Caco-2 (cell line): ENCODE data around the gene CPA2. TPM values are rescaled to one million over a fixed set of nuclear protein-coding genes. Genes with fewer than 3 reads are reported as not detected.

Experiments
- BruUV-seq: library from RNA; stranded (reverse); fragments of 400-500 nt; replicated peaks from 2 replicates; lab custom pipeline; 2021; lab: Mats Ljungman, UMichigan
- CTCF ChIA-PET: fragments of 300-600 bp; sonication (Branson Sonifier 250); formaldehyde crosslinking; loops from one replicate; lab custom pipeline; 2022; ENCODE audit warnings: antibody characterized with exemption; lab: Charles Lee
- POLR2A ChIA-PET: fragments of 300-600 bp; sonication (Branson Sonifier 250); formaldehyde crosslinking; loops from one replicate; lab custom pipeline; 2022; ENCODE audit warnings: antibody characterized with exemption; lab: Charles Lee
- DNase-seq, 2 experiments: peaks; one replicate each; pipeline versions ENCODE4 v3.0.0 to v3.0.0-alpha.2; 2020 to 2022
- H3K27me3 ChIP-seq: replicated peaks from 2 replicates; pipeline ENCODE4 v1.6.0; 2011; ENCODE audit warnings: low read length; ENCODE audit not compliant: control insufficient read depth, insufficient read depth
- H3K36me3 ChIP-seq: 2 replicates; pipeline ENCODE4 v1.5.1; 2011; ENCODE audit warnings: low read length; ENCODE audit not compliant: control insufficient read depth, insufficient read depth
- H3K4me1 ChIP-seq: fragments of 250-450 bp; sonication (Bioruptor Pico); 2 replicates; pipeline ENCODE4 v1.5.1; 2020; ENCODE audit warnings: mild to moderate bottlenecking
- H3K4me3 ChIP-seq: 2 replicates; pipeline ENCODE4 v1.5.1; 2011; ENCODE audit warnings: low read depth, mild to moderate bottlenecking, control low read depth, low read length
- H3K9me3 ChIP-seq: fragments of 250-450 bp; sonication (Bioruptor Pico); 2 replicates; pipeline ENCODE4 v1.5.1; 2020; ENCODE audit warnings: mild to moderate bottlenecking, moderate library complexity
- H3K27ac Mint-ChIP-seq: one replicate; pipeline ENCODE4 v1.8.0; 2022; ENCODE audit warnings: mixed read lengths; ENCODE audit not compliant: unreplicated experiment
- H3K27me3 Mint-ChIP-seq: one replicate; pipeline ENCODE4 v1.8.0; 2022; ENCODE audit warnings: mixed read lengths; ENCODE audit not compliant: insufficient read depth, unreplicated experiment
- H3K36me3 Mint-ChIP-seq: one replicate; pipeline ENCODE4 v1.8.0; 2022; ENCODE audit warnings: mild to moderate bottlenecking, mixed read lengths; ENCODE audit not compliant: insufficient read depth, unreplicated experiment
- H3K4me1 Mint-ChIP-seq: one replicate; pipeline ENCODE4 v1.8.0; 2022; ENCODE audit warnings: low read depth, mixed read lengths; ENCODE audit not compliant: unreplicated experiment
- H3K4me3 Mint-ChIP-seq: one replicate; pipeline ENCODE4 v1.8.0; 2022; ENCODE audit warnings: mild to moderate bottlenecking, moderate library complexity, mixed read lengths; ENCODE audit not compliant: unreplicated experiment
- H3K9me3 Mint-ChIP-seq: one replicate; pipeline ENCODE4 v1.8.0; 2022; ENCODE audit warnings: mixed read lengths; ENCODE audit not compliant: unreplicated experiment
- intact Hi-C: fragments of 100-400 bp; cut with micrococcal nuclease; formaldehyde crosslinking; loops from one replicate; pipeline ENCODE4 v1.10.0; 2022; ENCODE audit not compliant: unreplicated experiment
- total RNA-seq: library from RNA; stranded (reverse); gene quantifications from 2 replicates; pipeline ENCODE4 v1.2.3, GENCODE V29; 2022
- TF ChIP-seq, protein P1 (sequence below), 2 experiments: fragments of 200-600 bp in 1 of 2; IDR thresholded peaks; 1 replicate in 1 of 2; 2 replicates in 1 of 2; pipeline versions ENCODE4 v1.5.1 to v1.8.0; 2011 to 2022; ENCODE audit warnings: antibody characterized with exemption in 1 of 2, control low read depth in 1 of 2, inconsistent platforms in 1 of 2, low read depth in 1 of 2, low read length in 1 of 2, mild to moderate bottlenecking in 1 of 2, moderate library complexity in 1 of 2; ENCODE audit not compliant: insufficient read depth in 1 of 2, severe bottlenecking in 1 of 2, unreplicated experiment in 1 of 2

CPA2 gene
- total RNA-seq, 1 experiment from 2014 or later: 26.1 TPM

DNA sequence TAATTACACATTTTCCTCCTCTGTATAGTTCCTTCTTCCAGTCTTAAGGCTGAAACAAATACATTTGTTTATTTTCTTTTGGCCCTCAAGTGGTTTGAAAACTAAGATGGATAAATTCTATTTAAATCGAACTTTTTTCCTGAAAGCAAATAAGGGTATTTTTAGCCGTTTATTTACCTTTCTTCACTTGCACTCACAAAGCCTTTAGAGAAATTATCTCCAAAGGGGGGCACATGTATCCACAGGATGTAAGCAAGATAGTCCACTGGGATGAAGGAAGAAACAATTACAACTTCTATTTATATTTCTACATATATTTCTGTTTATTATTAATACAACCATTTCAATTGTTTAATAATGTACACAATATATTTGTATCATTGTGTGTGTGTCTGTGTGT, 36.5 kb downstream of the CPA2 start:
- no peaks in the 10 kb centered on the region for H3K36me3 Mint-ChIP-seq
- TF ChIP-seq, protein P1, sequence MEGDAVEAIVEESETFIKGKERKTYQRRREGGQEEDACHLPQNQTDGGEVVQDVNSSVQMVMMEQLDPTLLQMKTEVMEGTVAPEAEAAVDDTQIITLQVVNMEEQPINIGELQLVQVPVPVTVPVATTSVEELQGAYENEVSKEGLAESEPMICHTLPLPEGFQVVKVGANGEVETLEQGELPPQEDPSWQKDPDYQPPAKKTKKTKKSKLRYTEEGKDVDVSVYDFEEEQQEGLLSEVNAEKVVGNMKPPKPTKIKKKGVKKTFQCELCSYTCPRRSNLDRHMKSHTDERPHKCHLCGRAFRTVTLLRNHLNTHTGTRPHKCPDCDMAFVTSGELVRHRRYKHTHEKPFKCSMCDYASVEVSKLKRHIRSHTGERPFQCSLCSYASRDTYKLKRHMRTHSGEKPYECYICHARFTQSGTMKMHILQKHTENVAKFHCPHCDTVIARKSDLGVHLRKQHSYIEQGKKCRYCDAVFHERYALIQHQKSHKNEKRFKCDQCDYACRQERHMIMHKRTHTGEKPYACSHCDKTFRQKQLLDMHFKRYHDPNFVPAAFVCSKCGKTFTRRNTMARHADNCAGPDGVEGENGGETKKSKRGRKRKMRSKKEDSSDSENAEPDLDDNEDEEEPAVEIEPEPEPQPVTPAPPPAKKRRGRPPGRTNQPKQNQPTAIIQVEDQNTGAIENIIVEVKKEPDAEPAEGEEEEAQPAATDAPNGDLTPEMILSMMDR (IDR thresholded peaks at IDR 0.05; ENCODE audit: insufficient read depth in 1 of 2, low read depth in 1 of 2, low read length in 1 of 2, severe bottlenecking in 1 of 2, unreplicated experiment in 1 of 2): no peak
- no peak overlapping the region for H3K4me3 Mint-ChIP-seq
- H3K4me1 ChIP-seq: no peaks in the 10 kb centered on the region
- H3K36me3 ChIP-seq: no peaks in the 10 kb centered on the region
- intact Hi-C loops: no loop called here
- CTCF ChIA-PET: no interaction called here
- no peaks in the 10 kb centered on the region for H3K27me3 Mint-ChIP-seq
- H3K9me3 ChIP-seq: no peaks in the 10 kb centered on the region
- H3K4me3 ChIP-seq: no peak overlapping the region
- no peak overlapping the region for H3K27ac Mint-ChIP-seq
- POLR2A ChIA-PET: no interaction called here
- no peak for DNase-seq
- no peaks in the 10 kb centered on the region for H3K9me3 Mint-ChIP-seq
- H3K4me1 Mint-ChIP-seq: no peaks in the 10 kb centered on the region
- H3K27me3 ChIP-seq: no peaks in the 10 kb centered on the region
- no TSS peak for BruUV-seq

DNA sequence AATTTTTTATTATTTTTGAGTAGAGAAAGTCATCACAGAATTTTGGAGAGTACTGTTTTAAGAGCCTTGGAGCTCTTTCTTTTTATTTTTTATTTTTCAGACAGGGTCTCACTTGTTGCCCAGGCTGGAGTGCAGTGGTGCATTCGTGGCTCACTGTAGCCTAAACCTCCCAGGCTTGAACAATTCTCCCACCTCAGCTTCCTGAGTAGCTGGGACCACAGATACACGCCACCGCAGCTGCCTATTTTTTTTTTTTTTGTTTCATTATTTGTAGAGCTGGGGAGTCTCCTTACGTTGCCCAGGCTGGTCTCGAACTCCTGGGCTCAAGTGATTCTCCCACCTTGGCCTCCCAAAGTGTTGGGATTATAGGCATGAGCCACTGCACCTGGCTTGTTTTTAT, 36.9 kb downstream of the CPA2 start:
- Mint-ChIP-seq H3K9me3 (no peaks in the 10 kb centered on the region), H3K4me3 (no peak overlapping the region), H3K27me3 (no peaks in the 10 kb centered on the region), H3K36me3 (no peaks in the 10 kb centered on the region), H3K27ac (no peak overlapping the region), H3K4me1 (no peaks in the 10 kb centered on the region)
- CTCF ChIA-PET: no interaction called here
- POLR2A ChIA-PET: no interaction called here
- DNase-seq: no peak
- no peaks in the 10 kb centered on the region for H3K27me3 ChIP-seq
- H3K36me3 ChIP-seq: no peaks in the 10 kb centered on the region
- no peaks in the 10 kb centered on the region for H3K4me1 ChIP-seq
- intact Hi-C loops: no loop called here
- no peak overlapping the region for H3K4me3 ChIP-seq
- H3K9me3 ChIP-seq: no peaks in the 10 kb centered on the region
- TF ChIP-seq, protein P1 (IDR thresholded peaks at IDR 0.05; ENCODE audit: insufficient read depth in 1 of 2, low read depth in 1 of 2, low read length in 1 of 2, severe bottlenecking in 1 of 2, unreplicated experiment in 1 of 2): no peak
- no TSS peak for BruUV-seq

DNA sequence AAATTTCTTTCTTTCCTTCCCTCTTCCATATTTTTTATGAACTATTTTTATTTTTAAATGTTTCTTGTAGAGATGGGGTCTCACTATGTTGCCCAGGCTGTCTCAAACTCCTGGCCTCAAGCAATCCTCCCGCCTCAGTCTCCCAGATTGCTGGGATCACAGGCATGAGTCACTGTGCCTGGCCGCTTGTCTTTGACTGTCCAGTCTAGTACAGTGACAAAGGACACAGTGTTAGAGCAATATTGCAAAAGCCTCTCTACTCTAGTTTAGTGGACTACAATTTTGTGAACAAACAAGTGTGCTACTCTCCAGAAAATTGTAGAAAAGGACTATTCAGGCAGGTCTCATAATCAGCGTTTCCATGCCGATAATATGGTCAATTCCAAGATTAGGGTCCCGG, 37.3 kb downstream of the CPA2 start:
- Histone ChIP-seq H3K9me3 (no peaks in the 10 kb centered on the region), H3K4me3 (no peak overlapping the region), H3K27me3 (no peaks in the 10 kb centered on the region), H3K36me3 (no peaks in the 10 kb centered on the region), H3K4me1 (no peaks in the 10 kb centered on the region)
- no peaks in the 10 kb centered on the region for H3K4me1 Mint-ChIP-seq
- no peak overlapping the region for H3K4me3 Mint-ChIP-seq
- no peaks in the 10 kb centered on the region for H3K36me3 Mint-ChIP-seq
- intact Hi-C loops: no loop called here
- H3K27ac Mint-ChIP-seq: no peak overlapping the region
- H3K27me3 Mint-ChIP-seq: no peaks in the 10 kb centered on the region
- ChIA-PET POLR2A (no interaction called here), CTCF (no interaction called here)
- H3K9me3 Mint-ChIP-seq: no peaks in the 10 kb centered on the region
- no TSS peak for BruUV-seq
- no peak for DNase-seq
- TF ChIP-seq, protein P1 (IDR thresholded peaks at IDR 0.05; ENCODE audit: insufficient read depth in 1 of 2, low read depth in 1 of 2, low read length in 1 of 2, severe bottlenecking in 1 of 2, unreplicated experiment in 1 of 2): no peak
